WTC11 (cell line): Measurements from ENCODE around the gene RBL1.

ENCODE experiments used
- CREB1 ChIP-seq: sonication (generic); formaldehyde crosslinking; IDR thresholded peaks from 2 replicates; pipeline ENCODE4 v1.8.0; 2023; ENCODE audit warnings: mild to moderate bottlenecking, missing genetic modification reagents
- FOXJ3 ChIP-seq: sonication (generic); formaldehyde crosslinking; IDR thresholded peaks from 2 replicates; pipeline ENCODE4 v1.9.0; 2021; ENCODE audit warnings: missing genetic modification reagents, mild to moderate bottlenecking, borderline replicate concordance
- GABPB1 ChIP-seq: sonication (generic); formaldehyde crosslinking; IDR thresholded peaks from 2 replicates; pipeline ENCODE4 v1.8.1; 2023; ENCODE audit warnings: mild to moderate bottlenecking, missing genetic modification reagents
- TF ChIP-seq, protein P1 (sequence below): fragments of 200-600 bp; IDR thresholded peaks from 2 replicates; pipeline ENCODE4 v1.8.0; 2022; ENCODE audit warnings: antibody characterized with exemption
- TF ChIP-seq, protein P2 (sequence below): sonication (generic); formaldehyde crosslinking; IDR thresholded peaks from 2 replicates; pipeline ENCODE4 v1.8.0; 2022; ENCODE audit warnings: mild to moderate bottlenecking, missing genetic modification reagents
- TF ChIP-seq, protein P3 (sequence below): sonication (generic); formaldehyde crosslinking; IDR thresholded peaks from 2 replicates; pipeline ENCODE4 v1.8.0; 2023; ENCODE audit warnings: mild to moderate bottlenecking, missing genetic modification reagents
- TF ChIP-seq, protein P4 (sequence below): sonication (generic); formaldehyde crosslinking; IDR thresholded peaks from 2 replicates; pipeline ENCODE4 v1.8.1; 2023; ENCODE audit warnings: mild to moderate bottlenecking, missing genetic modification reagents, borderline replicate concordance
- TF ChIP-seq, protein P5 (sequence below): sonication (generic); formaldehyde crosslinking; IDR thresholded peaks from 2 replicates; pipeline ENCODE4 v1.8.1; 2022; ENCODE audit warnings: missing genetic modification reagents, borderline replicate concordance

DNA sequence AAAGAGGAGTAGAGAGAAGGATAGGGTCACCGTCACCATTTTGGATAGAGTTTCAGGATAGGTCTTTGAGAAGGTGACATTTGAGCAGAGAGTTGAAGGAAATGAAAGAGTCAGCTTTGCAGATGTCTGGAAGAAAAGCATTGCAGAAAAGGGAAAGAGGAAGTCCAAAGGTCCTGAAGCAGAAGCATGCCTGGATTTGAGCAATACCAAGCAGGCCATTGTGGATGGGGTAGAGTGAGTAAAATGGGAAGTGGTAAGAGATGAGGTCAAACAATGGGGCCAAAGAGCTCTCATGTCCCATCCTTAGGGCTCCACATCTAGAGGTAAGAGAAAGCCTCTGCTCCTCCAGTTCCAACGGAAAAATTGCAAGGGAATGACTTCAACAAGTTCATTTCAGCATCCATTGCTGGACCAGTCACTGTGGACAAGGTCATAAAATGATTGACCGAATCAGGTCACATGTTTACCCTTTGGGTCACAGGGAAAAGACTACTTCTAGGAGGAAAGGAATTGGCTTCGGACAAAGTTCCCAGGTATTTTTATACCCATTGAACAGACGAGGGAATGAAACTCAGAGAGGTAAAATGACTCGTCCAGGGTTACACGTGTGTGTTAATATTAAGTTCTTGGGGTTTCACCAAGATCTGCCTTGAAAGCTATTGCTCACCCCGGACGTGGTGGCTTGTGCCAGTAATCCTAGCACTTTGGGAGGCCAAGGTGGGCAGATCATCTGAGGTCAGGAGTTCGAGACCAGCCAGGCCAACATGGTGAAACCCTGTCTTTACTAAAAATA lies 137.7 kb downstream of the RBL1 start:
- no peak for TF ChIP-seq CREB1 (CRISPR knock-in tag)
- TF ChIP-seq GABPB1: no peak
- TF ChIP-seq, protein P1, sequence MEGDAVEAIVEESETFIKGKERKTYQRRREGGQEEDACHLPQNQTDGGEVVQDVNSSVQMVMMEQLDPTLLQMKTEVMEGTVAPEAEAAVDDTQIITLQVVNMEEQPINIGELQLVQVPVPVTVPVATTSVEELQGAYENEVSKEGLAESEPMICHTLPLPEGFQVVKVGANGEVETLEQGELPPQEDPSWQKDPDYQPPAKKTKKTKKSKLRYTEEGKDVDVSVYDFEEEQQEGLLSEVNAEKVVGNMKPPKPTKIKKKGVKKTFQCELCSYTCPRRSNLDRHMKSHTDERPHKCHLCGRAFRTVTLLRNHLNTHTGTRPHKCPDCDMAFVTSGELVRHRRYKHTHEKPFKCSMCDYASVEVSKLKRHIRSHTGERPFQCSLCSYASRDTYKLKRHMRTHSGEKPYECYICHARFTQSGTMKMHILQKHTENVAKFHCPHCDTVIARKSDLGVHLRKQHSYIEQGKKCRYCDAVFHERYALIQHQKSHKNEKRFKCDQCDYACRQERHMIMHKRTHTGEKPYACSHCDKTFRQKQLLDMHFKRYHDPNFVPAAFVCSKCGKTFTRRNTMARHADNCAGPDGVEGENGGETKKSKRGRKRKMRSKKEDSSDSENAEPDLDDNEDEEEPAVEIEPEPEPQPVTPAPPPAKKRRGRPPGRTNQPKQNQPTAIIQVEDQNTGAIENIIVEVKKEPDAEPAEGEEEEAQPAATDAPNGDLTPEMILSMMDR: no peak
- TF ChIP-seq, protein P2, sequence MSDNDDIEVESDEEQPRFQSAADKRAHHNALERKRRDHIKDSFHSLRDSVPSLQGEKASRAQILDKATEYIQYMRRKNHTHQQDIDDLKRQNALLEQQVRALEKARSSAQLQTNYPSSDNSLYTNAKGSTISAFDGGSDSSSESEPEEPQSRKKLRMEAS (CRISPR knock-in tag): no peak
- TF ChIP-seq, protein P3, sequence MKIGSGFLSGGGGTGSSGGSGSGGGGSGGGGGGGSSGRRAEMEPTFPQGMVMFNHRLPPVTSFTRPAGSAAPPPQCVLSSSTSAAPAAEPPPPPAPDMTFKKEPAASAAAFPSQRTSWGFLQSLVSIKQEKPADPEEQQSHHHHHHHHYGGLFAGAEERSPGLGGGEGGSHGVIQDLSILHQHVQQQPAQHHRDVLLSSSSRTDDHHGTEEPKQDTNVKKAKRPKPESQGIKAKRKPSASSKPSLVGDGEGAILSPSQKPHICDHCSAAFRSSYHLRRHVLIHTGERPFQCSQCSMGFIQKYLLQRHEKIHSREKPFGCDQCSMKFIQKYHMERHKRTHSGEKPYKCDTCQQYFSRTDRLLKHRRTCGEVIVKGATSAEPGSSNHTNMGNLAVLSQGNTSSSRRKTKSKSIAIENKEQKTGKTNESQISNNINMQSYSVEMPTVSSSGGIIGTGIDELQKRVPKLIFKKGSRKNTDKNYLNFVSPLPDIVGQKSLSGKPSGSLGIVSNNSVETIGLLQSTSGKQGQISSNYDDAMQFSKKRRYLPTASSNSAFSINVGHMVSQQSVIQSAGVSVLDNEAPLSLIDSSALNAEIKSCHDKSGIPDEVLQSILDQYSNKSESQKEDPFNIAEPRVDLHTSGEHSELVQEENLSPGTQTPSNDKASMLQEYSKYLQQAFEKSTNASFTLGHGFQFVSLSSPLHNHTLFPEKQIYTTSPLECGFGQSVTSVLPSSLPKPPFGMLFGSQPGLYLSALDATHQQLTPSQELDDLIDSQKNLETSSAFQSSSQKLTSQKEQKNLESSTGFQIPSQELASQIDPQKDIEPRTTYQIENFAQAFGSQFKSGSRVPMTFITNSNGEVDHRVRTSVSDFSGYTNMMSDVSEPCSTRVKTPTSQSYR: no peak
- TF ChIP-seq FOXJ3 (CRISPR knock-in tag): no peak
- TF ChIP-seq, protein P4, sequence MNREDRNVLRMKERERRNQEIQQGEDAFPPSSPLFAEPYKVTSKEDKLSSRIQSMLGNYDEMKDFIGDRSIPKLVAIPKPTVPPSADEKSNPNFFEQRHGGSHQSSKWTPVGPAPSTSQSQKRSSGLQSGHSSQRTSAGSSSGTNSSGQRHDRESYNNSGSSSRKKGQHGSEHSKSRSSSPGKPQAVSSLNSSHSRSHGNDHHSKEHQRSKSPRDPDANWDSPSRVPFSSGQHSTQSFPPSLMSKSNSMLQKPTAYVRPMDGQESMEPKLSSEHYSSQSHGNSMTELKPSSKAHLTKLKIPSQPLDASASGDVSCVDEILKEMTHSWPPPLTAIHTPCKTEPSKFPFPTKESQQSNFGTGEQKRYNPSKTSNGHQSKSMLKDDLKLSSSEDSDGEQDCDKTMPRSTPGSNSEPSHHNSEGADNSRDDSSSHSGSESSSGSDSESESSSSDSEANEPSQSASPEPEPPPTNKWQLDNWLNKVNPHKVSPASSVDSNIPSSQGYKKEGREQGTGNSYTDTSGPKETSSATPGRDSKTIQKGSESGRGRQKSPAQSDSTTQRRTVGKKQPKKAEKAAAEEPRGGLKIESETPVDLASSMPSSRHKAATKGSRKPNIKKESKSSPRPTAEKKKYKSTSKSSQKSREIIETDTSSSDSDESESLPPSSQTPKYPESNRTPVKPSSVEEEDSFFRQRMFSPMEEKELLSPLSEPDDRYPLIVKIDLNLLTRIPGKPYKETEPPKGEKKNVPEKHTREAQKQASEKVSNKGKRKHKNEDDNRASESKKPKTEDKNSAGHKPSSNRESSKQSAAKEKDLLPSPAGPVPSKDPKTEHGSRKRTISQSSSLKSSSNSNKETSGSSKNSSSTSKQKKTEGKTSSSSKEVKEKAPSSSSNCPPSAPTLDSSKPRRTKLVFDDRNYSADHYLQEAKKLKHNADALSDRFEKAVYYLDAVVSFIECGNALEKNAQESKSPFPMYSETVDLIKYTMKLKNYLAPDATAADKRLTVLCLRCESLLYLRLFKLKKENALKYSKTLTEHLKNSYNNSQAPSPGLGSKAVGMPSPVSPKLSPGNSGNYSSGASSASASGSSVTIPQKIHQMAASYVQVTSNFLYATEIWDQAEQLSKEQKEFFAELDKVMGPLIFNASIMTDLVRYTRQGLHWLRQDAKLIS (CRISPR knock-in tag): no peak
- TF ChIP-seq, protein P5, sequence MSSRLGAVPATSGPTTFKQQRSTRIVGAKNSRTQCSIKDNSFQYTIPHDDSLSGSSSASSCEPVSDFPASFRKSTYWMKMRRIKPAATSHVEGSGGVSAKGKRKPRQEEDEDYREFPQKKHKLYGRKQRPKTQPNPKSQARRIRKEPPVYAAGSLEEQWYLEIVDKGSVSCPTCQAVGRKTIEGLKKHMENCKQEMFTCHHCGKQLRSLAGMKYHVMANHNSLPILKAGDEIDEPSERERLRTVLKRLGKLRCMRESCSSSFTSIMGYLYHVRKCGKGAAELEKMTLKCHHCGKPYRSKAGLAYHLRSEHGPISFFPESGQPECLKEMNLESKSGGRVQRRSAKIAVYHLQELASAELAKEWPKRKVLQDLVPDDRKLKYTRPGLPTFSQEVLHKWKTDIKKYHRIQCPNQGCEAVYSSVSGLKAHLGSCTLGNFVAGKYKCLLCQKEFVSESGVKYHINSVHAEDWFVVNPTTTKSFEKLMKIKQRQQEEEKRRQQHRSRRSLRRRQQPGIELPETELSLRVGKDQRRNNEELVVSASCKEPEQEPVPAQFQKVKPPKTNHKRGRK (CRISPR knock-in tag): no peak
